Smooth muscle cell (in vitro differentiated cells): ENCODE data around the gene RAMP1. TPM values are rescaled to one million over a fixed set of nuclear protein-coding genes. Genes with fewer than 3 reads are reported as not detected.

Experiments used
- DNase-seq: peaks from one replicate; lab custom pipeline; 2025; ENCODE audit not compliant: unreplicated experiment; lab: John Stamatoyannopoulos, UW
- H2AFZ ChIP-seq: fragments of 200-600 bp; sonication (generic); 2 replicates; pipeline ENCODE4 v1.6.0; 2016; ENCODE audit warnings: antibody characterized with exemption, low read depth, mild to moderate bottlenecking
- H3F3A ChIP-seq: fragments of 200-600 bp; sonication (generic); 2 replicates; pipeline ENCODE4 v1.6.0; 2017; ENCODE audit warnings: antibody characterized with exemption, low read depth
- H3K27ac ChIP-seq: fragments of 200-600 bp; sonication (generic); 2 replicates; pipeline ENCODE4 v1.5.1; 2016; ENCODE audit warnings: low read depth, mild to moderate bottlenecking
- H3K27me3 ChIP-seq: fragments of 200-600 bp; sonication (generic); 2 replicates; pipeline ENCODE4 v1.6.1; 2016; ENCODE audit warnings: low read depth, mild to moderate bottlenecking
- H3K36me3 ChIP-seq: fragments of 200-600 bp; sonication (generic); 2 replicates; pipeline ENCODE4 v1.5.1; 2016; ENCODE audit warnings: low read depth
- H3K4me1 ChIP-seq: fragments of 200-600 bp; sonication (generic); 2 replicates; pipeline ENCODE4 v1.5.1; 2016; ENCODE audit warnings: low read depth
- H3K4me2 ChIP-seq: fragments of 200-600 bp; sonication (generic); 2 replicates; pipeline ENCODE4 v1.6.0; 2016; ENCODE audit warnings: mild to moderate bottlenecking
- H3K4me3 ChIP-seq: fragments of 200-600 bp; sonication (generic); 2 replicates; pipeline ENCODE4 v1.5.1; 2016; ENCODE audit warnings: mild to moderate bottlenecking
- H3K79me2 ChIP-seq: fragments of 200-600 bp; sonication (generic); 2 replicates; pipeline ENCODE4 v1.6.0; 2016; ENCODE audit warnings: low read depth, mild to moderate bottlenecking
- H3K9ac ChIP-seq: fragments of 200-600 bp; sonication (generic); 2 replicates; pipeline ENCODE4 v1.6.0; 2016; ENCODE audit warnings: low read depth
- H3K9me3 ChIP-seq: fragments of 200-600 bp; sonication (generic); replicated peaks from 2 replicates; pipeline ENCODE4 v1.5.1; 2016; ENCODE audit warnings: low read depth
- H4K20me1 ChIP-seq: fragments of 200-600 bp; sonication (generic); 2 replicates; pipeline ENCODE4 v1.6.0; 2016; ENCODE audit warnings: low read depth
- CTCF ChIP-seq: fragments of 200-600 bp; sonication (generic); IDR thresholded peaks from 2 replicates; pipeline ENCODE4 v1.5.1; 2017; ENCODE audit warnings: borderline replicate concordance, mild to moderate bottlenecking, antibody characterized with exemption; ENCODE audit not compliant: insufficient read depth, poor library complexity, severe bottlenecking
- WGBS: methylation state at CpG from one replicate; pipeline ENCODE4 v1.1.7; 2016; ENCODE audit warnings: low lambda C conversion rate; 5-methylcytosine and 5-hydroxymethylcytosine counted together
- polyA plus RNA-seq: library from polyadenylated mRNA; unstranded; fragments of >200 nt; fragmentation: Nextera tagmentation; extraction: Ambion mirVana; gene quantifications from 2 replicates; pipeline ENCODE4 v1.2.1, GENCODE V29; 2016
- total RNA-seq: library from RNA; depleted of rRNA; stranded (reverse); fragments of >200 nt; gene quantifications from 2 replicates; pipeline ENCODE4 v1.2.3, GENCODE V29; 2014

RAMP1 gene
- total and polyA plus RNA-seq, 2 experiments from 2014 or later = 24.0 to 70.8 TPM

GRCh38 chr2:237827421-237827987 lies 31.9 kb upstream of the RAMP1 start:
- Histone ChIP-seq H3K27me3 (peaks cover 59% of the 10 kb centered on the region), H3K4me2 (no peak overlapping the region), H3K36me3 (no peaks in the 10 kb centered on the region), H3K4me3 (no peak overlapping the region), H2AFZ (no peak overlapping the region), H3K9me3 (no peaks in the 10 kb centered on the region), H3K9ac (no peak overlapping the region), H3F3A (no peaks in the 10 kb centered on the region), H3K79me2 (no peaks in the 10 kb centered on the region), H4K20me1 (no peaks in the 10 kb centered on the region), H3K4me1 (no peaks in the 10 kb centered on the region), H3K27ac (no peak overlapping the region)
- WGBS = 94% methylated on average over 3 of the region's 3 CpGs
- TF ChIP-seq CTCF = no peak
- DNase-seq = no peak

- H3K79me2 ChIP-seq = no peaks in the 10 kb centered on the region
- H3F3A ChIP-seq = no peaks in the 10 kb centered on the region
- H3K4me3 ChIP-seq = no peak overlapping the region
- no peak overlapping the region for H3K4me2 ChIP-seq
- no peak overlapping the region for H3K9ac ChIP-seq
- no peak for DNase-seq
- 95% methylated on average over 2 of the region's 2 CpGs for WGBS
- no peaks in the 10 kb centered on the region for H3K9me3 ChIP-seq
- H3K4me1 ChIP-seq = peaks cover 10% of the 10 kb centered on the region
- no peak overlapping the region for H2AFZ ChIP-seq
- H4K20me1 ChIP-seq = no peaks in the 10 kb centered on the region
- H3K27ac ChIP-seq = no peak overlapping the region
- H3K27me3 ChIP-seq = peaks cover 42% of the 10 kb centered on the region
- H3K36me3 ChIP-seq = no peaks in the 10 kb centered on the region
- no peak for TF ChIP-seq CTCF
Observed at GRCh38 chr2:237830522-237830921, 28.9 kb upstream of the RAMP1 start.

GRCh38 chr2:237833546-237833945 lies 25.9 kb upstream of the RAMP1 start:
- H3F3A ChIP-seq = no peaks in the 10 kb centered on the region
- no peak for TF ChIP-seq CTCF
- H3K4me1 ChIP-seq = peaks cover 10% of the 10 kb centered on the region
- H2AFZ ChIP-seq = peak overlapping the region; percentile 71
- no peaks in the 10 kb centered on the region for H4K20me1 ChIP-seq
- 100% methylated on average over 1 of the region's 1 CpG for WGBS
- peak overlapping the region; percentile 82 for H3K4me2 ChIP-seq
- DNase-seq = no peak
- H3K27ac ChIP-seq = peak overlapping the region; percentile 40
- no peak overlapping the region for H3K9ac ChIP-seq
- peaks cover 31% of the 10 kb centered on the region for H3K27me3 ChIP-seq
- no peaks in the 10 kb centered on the region for H3K36me3 ChIP-seq
- H3K4me3 ChIP-seq = peak overlapping the region; percentile 27
- H3K9me3 ChIP-seq = no peaks in the 10 kb centered on the region
- no peaks in the 10 kb centered on the region for H3K79me2 ChIP-seq

GRCh38 chr2:237835372-237835771 lies 24.1 kb upstream of the RAMP1 start:
- 91% methylated on average over 3 of the region's 3 CpGs for WGBS
- Histone ChIP-seq H3F3A (no peaks in the 10 kb centered on the region), H3K4me3 (no peak overlapping the region), H3K9ac (no peak overlapping the region), H3K79me2 (no peaks in the 10 kb centered on the region), H4K20me1 (no peaks in the 10 kb centered on the region), H3K4me2 (no peak overlapping the region), H3K27me3 (peaks cover 25% of the 10 kb centered on the region), H3K36me3 (no peaks in the 10 kb centered on the region), H3K27ac (no peak overlapping the region), H3K4me1 (peaks cover 10% of the 10 kb centered on the region), H2AFZ (no peak overlapping the region), H3K9me3 (no peaks in the 10 kb centered on the region)
- no peak for TF ChIP-seq CTCF
- no peak for DNase-seq
